ACHN (cell line): ENCODE results near the gene PELI2.

Experiments
- DNase-seq: peaks from one replicate; pipeline ENCODE4 v3.0.0-alpha.2; 2015
- in situ Hi-C: cut with HindIII; loops from 2 replicates; pipeline ENCODE4 v1.10.0; 2017; ENCODE audit warnings: low sequenced_read_pairs, low pct_ligation_motif_present, low pct_unique_long_range_greater_than_20kb

The PELI2 gene

GRCh38 chr14:56135668-56136067 lies 17.5 kb downstream of the PELI2 start:
- DNase-seq: no peak
- in situ Hi-C loops: no loop called here

GRCh38 chr14:56136571-56137452 lies 18.6 kb downstream of the PELI2 start:
- in situ Hi-C loops: no loop called here
- DNase-seq: no peak

- no peak for DNase-seq
- in situ Hi-C loops: no loop called here
Measured at GRCh38 chr14:56137453-56137807, 19.2 kb downstream of the PELI2 start.

GRCh38 chr14:56137849-56138248 lies 19.6 kb downstream of the PELI2 start:
- no peak for DNase-seq
- in situ Hi-C loops: no loop called here

GRCh38 chr14:56138928-56139327 lies 20.7 kb downstream of the PELI2 start:
- in situ Hi-C loops: no loop called here
- DNase-seq: no peak

- DNase-seq: no peak
- in situ Hi-C loops: no loop called here
Measured at GRCh38 chr14:56142314-56142713, 24.1 kb downstream of the PELI2 start.

GRCh38 chr14:56143025-56143424 lies 24.8 kb downstream of the PELI2 start:
- in situ Hi-C loops: no loop called here
- no peak for DNase-seq

GRCh38 chr14:56144176-56144575 lies 26.0 kb downstream of the PELI2 start:
- in situ Hi-C loops: no loop called here
- DNase-seq: no peak

- in situ Hi-C loops: no loop called here
- DNase-seq: no peak
Measured at GRCh38 chr14:56145181-56145769, 27.1 kb downstream of the PELI2 start.

GRCh38 chr14:56145965-56146364 lies 27.8 kb downstream of the PELI2 start:
- in situ Hi-C loops: no loop called here
- DNase-seq: no peak

GRCh38 chr14:56147449-56147848 lies 29.2 kb downstream of the PELI2 start:
- DNase-seq: no peak
- in situ Hi-C loops: no loop called here

GRCh38 chr14:56147986-56148901 lies 30.0 kb downstream of the PELI2 start:
- in situ Hi-C loops: no loop called here
- DNase-seq: no peak

- in situ Hi-C loops: no loop called here
Measured at GRCh38 chr14:56149151-56149550, 30.9 kb downstream of the PELI2 start.

GRCh38 chr14:56149995-56150394 lies 31.8 kb downstream of the PELI2 start:
- no peak for DNase-seq
- in situ Hi-C loops: no loop called here

More at GRCh38 chr14:56149151-56149550, 30.9 kb downstream of the PELI2 start:
- no peak for DNase-seq

- in situ Hi-C loops: no loop called here
- no peak for DNase-seq
Measured at GRCh38 chr14:56150645-56151345, 32.6 kb downstream of the PELI2 start.

GRCh38 chr14:56152221-56152620 lies 34.0 kb downstream of the PELI2 start:
- DNase-seq: no peak
- in situ Hi-C loops: no loop called here

- in situ Hi-C loops: no loop called here
- DNase-seq: no peak
Measured at GRCh38 chr14:56153267-56153666, 35.1 kb downstream of the PELI2 start.

GRCh38 chr14:56154321-56154720 lies 36.1 kb downstream of the PELI2 start:
- DNase-seq: no peak
- in situ Hi-C loops: no loop called here

GRCh38 chr14:56156096-56156495 lies 37.9 kb downstream of the PELI2 start:
- no peak for DNase-seq
- in situ Hi-C loops: no loop called here
